ENCODE data around the gene RMND1.

Gene RMND1

GRCh38 chr6:151442371-151442770, 9.6 kb downstream of the RMND1 start:
- Histone ChIP-seq H3K79me2 (peaks cover 20% of the 10 kb centered on the region), H3K27me3 (ENCODE audit: control insufficient read depth, insufficient read depth, low read length) (no peaks in the 10 kb centered on the region), H3K9ac (no peak overlapping the region), H3K27ac (no peak overlapping the region), H3K36me3 (ENCODE audit: control insufficient read depth, insufficient read depth, low read length) (no peaks in the 10 kb centered on the region), H3K4me2 (ENCODE audit: low read length) (no peak overlapping the region), H3K9me3 (ENCODE audit: control insufficient read depth, low read length) (no peaks in the 10 kb centered on the region), H2AFZ (no peak overlapping the region), H3K4me1 (peaks cover 11% of the 10 kb centered on the region), H3K4me3 (ENCODE audit: low read depth, low read length) (no peak overlapping the region)
- TF ChIP-seq CTCF (IDR thresholded peaks at IDR 0.05): no peak

GRCh38 chr6:151441390-151442166, 10.3 kb downstream of the RMND1 start:
- H2AFZ ChIP-seq: no peak overlapping the region
- no peak overlapping the region for H3K9ac ChIP-seq
- H3K27ac ChIP-seq: no peak overlapping the region
- no peak overlapping the region for H3K4me2 ChIP-seq (ENCODE audit: low read length)
- no peak for TF ChIP-seq CTCF (IDR thresholded peaks at IDR 0.05)
- H3K9me3 ChIP-seq (ENCODE audit: control insufficient read depth, low read length): no peaks in the 10 kb centered on the region
- H3K27me3 ChIP-seq (ENCODE audit: control insufficient read depth, insufficient read depth, low read length): no peaks in the 10 kb centered on the region
- no peak overlapping the region for H3K4me3 ChIP-seq (ENCODE audit: low read depth, low read length)
- peaks cover 11% of the 10 kb centered on the region for H3K4me1 ChIP-seq
- no peaks in the 10 kb centered on the region for H3K36me3 ChIP-seq (ENCODE audit: control insufficient read depth, insufficient read depth, low read length)
- H3K79me2 ChIP-seq: peaks cover 20% of the 10 kb centered on the region

GRCh38 chr6:151440930-151441329, 11.0 kb downstream of the RMND1 start:
- peaks cover 20% of the 10 kb centered on the region for H3K79me2 ChIP-seq
- H3K4me3 ChIP-seq (ENCODE audit: low read depth, low read length): no peak overlapping the region
- H3K27me3 ChIP-seq (ENCODE audit: control insufficient read depth, insufficient read depth, low read length): no peaks in the 10 kb centered on the region
- no peaks in the 10 kb centered on the region for H3K9me3 ChIP-seq (ENCODE audit: control insufficient read depth, low read length)
- H3K4me2 ChIP-seq (ENCODE audit: low read length): no peak overlapping the region
- H3K9ac ChIP-seq: no peak overlapping the region
- no peak overlapping the region for H2AFZ ChIP-seq
- no peaks in the 10 kb centered on the region for H3K36me3 ChIP-seq (ENCODE audit: control insufficient read depth, insufficient read depth, low read length)
- peak; percentile 40 for TF ChIP-seq CTCF (IDR thresholded peaks at IDR 0.05)
- no peak overlapping the region for H3K27ac ChIP-seq
- H3K4me1 ChIP-seq: peaks cover 5% of the 10 kb centered on the region

GRCh38 chr6:151440498-151440897, 11.4 kb downstream of the RMND1 start:
- H3K9ac ChIP-seq: no peak overlapping the region
- peaks cover 4% of the 10 kb centered on the region for H3K4me1 ChIP-seq
- no peak for TF ChIP-seq CTCF (IDR thresholded peaks at IDR 0.05)

GRCh38 chr6:151437401-151437800, 14.5 kb downstream of the RMND1 start:
- Histone ChIP-seq H3K79me2 (peaks cover 16% of the 10 kb centered on the region), H3K4me1 (no peaks in the 10 kb centered on the region), H3K27ac (no peak overlapping the region), H3K27me3 (ENCODE audit: control insufficient read depth, insufficient read depth, low read length) (no peaks in the 10 kb centered on the region), H2AFZ (no peak overlapping the region), H3K9me3 (ENCODE audit: control insufficient read depth, low read length) (no peaks in the 10 kb centered on the region), H3K9ac (no peak overlapping the region), H3K36me3 (ENCODE audit: control insufficient read depth, insufficient read depth, low read length) (no peaks in the 10 kb centered on the region), H3K4me2 (ENCODE audit: low read length) (no peak overlapping the region), H3K4me3 (ENCODE audit: low read depth, low read length) (no peak overlapping the region)
- no peak for TF ChIP-seq CTCF (IDR thresholded peaks at IDR 0.05)

More at GRCh38 chr6:151440498-151440897, 11.4 kb downstream of the RMND1 start:
- Histone ChIP-seq H3K4me3 (ENCODE audit: low read depth, low read length) (no peak overlapping the region), H3K9me3 (ENCODE audit: control insufficient read depth, low read length) (no peaks in the 10 kb centered on the region), H3K27me3 (ENCODE audit: control insufficient read depth, insufficient read depth, low read length) (no peaks in the 10 kb centered on the region), H2AFZ (no peak overlapping the region), H3K79me2 (peaks cover 20% of the 10 kb centered on the region), H3K36me3 (ENCODE audit: control insufficient read depth, insufficient read depth, low read length) (no peaks in the 10 kb centered on the region), H3K4me2 (ENCODE audit: low read length) (no peak overlapping the region), H3K27ac (no peak overlapping the region)

Data from parathyroid adenoma (tissue), 2 donors.